Measurements from ENCODE around the gene WIPI1.
"Not testable (repeated sequence)": the region's sequence is repeated elsewhere in the genome, so short reads cannot be mapped to it uniquely, and the experiment has no call there.

The WIPI1 gene

DNA sequence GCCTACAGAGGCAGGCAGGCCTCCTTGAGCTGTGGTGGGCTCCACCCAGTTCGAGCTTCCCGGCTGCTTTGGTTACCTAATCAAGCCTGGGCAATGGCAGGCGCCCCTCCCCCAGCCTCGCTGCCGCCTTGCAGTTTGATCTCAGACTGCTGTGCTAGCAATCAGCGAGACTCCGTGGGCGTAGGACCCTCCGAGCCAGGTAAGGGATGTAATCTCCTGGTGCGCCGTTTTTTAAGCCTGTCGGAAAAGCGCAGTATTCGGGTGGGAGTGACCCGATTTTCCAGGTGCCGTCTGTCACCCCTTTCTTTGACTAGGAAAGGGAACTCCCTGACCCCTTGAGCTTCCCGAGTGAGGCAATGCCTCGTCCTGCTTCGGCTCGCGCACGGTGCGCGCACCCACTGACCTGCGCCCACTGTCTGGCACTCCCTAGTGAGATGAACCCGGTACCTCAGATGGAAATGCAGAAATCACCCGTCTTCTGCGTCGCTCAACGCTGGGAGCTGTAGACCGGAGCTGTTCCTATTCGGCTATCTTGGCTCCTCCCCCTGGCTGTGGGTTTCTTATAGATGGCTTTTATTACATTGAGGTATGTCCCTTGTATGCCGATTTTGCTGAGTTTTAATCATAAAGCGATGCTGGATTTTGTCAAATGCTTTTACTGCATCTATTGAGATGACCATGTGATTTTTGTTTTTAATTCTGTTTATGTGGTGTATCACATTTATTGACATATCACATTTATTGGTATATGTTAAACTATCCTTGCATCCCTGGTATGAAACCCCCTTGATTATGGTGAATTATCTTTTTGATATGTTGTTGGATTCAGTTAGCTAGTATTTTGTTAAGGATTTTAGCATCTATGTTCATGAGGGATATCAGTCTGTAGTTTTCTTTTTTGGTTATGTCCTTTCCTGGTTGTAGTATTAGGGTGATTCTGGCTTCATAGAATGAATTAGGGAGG is 43.4 kb downstream of the WIPI1 start:
- not testable (repeated sequence) for DNase-seq

GRCh38 chr17:68407656-68408055 is 49.6 kb downstream of the WIPI1 start:
- not testable (repeated sequence) for DNase-seq

GRCh38 chr17:68403837-68404236 is 53.5 kb downstream of the WIPI1 start:
- DNase-seq, result not testable (repeated sequence)

- no peak for DNase-seq
Observed at GRCh38 chr17:68403122-68403521, 54.2 kb downstream of the WIPI1 start.

DNA sequence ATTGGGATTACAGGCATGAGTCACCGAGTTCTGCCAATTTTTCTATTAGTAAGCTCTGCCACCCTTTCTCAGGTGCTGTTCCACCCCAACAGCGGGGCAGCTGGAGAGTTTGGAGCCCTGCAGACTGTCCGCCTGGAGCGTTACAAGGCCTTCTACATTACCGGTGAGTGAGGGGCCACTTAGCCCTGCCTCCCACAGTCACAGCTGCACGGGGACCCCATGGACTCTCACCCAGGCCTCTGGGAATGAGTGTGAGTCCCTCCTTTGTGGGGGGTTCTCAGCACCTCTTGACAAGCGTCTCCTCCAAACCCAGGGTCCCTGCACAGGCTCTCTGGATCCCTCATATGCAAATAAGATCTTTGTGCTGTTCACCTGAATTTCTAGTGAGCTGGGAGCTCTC is 56.0 kb downstream of the WIPI1 start:
- no peak for DNase-seq

DNA sequence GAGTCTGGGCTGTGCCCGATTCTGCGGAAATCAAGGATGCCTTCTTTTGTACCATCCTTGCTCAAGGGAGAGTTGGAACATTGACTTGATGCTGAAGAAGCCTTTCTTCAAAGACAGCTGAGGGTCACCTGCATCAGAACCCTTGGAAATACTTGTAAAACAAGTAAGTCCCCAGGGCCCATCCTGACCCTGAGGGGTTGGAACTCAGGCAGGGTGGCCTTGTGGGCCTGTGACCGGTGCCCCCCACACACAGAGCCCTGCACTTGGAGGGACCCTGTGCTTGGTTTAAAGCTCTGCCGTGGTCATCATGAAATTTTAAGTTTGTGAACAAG is 56.9 kb downstream of the WIPI1 start:
- no peak for DNase-seq

GRCh38 chr17:68399638-68400403 is 57.5 kb downstream of the WIPI1 start:
- no peak for DNase-seq

DNA sequence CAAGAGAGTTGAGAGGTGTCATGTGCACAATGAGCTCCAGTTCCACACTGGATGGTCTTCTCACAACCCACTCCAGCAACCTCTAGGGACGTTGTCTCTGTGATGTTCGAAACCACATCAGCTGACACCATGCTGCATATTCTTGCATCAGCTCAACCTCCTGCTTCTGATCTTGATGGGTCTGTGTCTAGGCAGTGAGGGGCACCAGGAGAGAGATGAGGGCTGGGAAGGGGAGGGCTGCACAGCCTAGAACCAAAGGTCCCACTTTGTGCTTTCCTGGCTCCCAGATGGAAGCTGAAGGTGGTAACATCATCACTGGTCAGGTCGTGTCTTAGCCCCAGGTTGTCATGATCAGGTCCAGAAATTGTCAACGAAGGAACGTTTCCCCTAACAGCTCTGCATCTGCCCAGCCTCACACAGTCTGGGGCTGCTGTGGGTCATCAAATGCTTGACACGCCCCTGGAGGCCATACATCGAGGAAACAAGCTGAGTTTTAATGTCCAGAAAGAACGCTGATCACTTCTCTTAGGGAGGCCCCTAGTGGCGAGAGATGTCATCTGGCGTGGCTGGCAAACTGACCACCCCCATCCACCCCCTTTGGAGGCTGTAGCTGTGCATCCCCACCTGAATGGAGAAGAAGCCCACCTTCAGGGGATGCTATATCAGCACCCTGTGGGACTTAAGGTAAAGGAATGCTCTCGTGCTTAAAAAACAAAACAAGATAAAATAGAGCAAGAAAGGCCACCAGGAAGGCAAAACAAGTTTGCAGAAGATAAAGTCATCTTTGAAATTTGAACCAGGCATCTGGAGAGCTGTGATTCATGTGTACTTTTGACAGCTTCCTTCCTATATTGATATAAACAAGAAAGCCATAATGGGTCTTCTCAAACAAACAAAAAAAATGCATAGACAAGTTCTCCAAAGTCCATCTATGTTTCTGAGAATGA is 58.3 kb downstream of the WIPI1 start:
- DNase-seq, result no peak

GRCh38 chr17:68397108-68397536 is 60.2 kb downstream of the WIPI1 start:
- no peak for DNase-seq

DNA sequence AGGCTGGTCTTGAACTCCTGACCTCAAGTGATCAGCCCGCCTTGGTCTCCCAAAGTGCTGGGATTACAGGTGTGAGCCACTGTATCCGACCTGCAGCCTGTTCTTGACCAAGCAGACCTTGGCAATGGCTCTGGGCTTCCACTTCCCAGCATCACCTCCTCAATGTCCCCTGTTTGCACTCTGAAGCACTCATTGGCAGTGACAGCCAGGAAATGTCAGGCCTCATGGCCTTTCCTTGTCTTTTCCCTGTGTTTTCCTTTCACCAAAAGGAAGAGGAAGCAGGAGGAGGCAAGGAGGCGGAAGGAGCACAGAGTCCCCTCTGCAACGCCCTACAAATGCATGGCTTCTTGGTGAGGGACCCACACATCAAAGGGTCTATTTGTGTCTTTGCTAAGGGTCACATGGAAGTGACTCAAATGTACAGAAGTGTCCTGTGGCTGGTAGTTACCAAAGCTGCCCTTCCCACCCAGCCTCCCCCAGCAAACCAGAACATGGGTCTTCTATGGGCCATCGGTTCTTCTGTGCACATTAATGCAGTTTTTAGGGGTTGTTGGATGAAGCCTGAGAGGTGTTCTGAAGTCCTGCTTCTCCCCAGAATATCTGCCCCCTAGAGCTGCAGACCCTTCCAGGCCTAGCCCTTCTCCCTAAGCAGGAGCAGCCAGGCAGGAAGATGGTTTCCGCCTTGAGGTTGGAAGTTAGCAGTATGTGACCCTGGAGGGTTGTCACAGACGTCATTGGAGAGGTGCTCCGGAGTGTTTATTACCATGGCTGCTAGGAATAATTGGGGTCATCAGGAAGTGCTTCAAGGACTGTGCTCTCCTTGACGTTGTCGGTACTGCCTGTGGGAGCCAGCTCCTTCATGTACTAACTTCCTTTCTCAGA is 60.8 kb downstream of the WIPI1 start:
- no peak for DNase-seq

GRCh38 chr17:68394608-68395331 is 62.5 kb downstream of the WIPI1 start:
- DNase-seq, result no peak

GRCh38 chr17:68391561-68392268 is 65.6 kb downstream of the WIPI1 start:
- DNase-seq, result no peak

- DNase-seq, result no peak
Observed at GRCh38 chr17:68390888-68391545, 66.3 kb downstream of the WIPI1 start.

DNA sequence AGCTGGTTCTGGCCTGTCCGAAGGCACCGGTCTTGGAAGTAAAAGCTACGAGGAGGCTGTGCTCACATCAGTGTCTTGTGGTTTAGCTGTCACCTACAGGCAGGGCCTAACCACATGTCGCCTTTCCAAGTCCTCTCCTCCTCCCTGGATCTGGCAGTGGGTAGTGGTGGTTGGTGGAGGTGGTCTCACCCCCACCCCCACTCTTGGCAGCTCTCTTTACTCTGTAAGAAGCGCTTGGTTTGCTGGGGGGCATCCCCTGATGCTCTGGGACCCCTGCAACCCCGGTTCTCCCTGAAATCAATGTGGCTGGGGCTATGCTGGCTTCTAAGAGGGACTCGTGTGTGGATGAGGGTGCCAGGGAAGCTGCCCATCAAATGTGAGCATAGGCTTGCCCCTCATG is 68.3 kb downstream of the WIPI1 start:
- no peak for DNase-seq

- DNase-seq, result no peak
Observed at GRCh38 chr17:68387435-68388218, 69.7 kb downstream of the WIPI1 start.

DNA sequence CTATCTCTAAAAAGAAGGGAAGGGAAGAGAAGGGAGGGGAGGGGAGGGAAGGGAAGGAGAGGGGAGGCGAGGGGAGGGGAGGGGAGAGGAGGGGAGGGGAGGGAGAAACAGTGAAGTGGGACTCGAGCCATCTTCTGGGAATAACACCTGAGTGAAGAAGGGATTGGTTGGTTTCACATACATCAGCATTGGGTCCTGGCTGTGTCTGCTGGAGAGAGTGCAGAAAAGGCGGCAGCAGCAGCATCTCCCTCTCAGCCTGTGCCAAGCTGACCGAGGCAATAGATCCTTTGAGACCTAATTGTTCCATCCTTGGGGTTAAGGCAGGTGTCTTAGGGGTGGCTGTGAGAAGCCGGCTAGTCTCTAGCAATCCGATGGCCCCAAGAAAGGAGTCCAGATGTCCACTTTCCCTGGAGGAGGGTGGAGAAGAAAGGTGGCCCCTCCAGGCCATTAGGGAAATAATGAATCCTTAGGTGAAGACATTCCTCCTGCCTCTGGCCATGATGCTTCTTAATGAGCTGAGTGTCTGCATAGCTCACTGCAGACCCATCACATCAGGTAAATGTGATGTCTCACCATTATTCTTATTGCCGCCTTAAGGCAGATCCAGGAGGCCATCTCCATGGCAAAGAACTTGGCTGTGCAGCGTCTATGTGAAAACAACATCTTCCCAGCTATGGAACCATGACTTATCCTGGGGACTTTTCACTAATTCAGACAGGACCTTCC is 71.6 kb downstream of the WIPI1 start:
- no peak for DNase-seq

DNA sequence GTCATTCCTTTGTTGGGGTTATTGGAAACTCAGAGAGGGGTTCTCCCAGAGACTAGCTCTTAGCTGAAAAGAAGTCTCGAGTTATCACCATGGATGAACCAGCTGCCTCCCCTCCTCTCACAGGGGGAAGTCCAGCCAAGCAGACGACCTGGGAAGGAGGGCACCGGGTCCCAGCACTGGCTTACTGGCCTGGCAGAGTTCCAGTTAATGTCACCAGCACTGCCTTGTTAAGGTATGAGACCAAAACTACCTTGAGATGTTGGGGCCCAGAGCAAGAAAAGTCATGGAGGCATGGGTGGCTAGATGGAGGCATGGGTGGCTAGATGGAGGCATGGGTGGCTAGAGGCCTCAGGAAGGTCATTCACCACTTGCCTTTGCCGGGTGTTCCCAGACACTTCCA is 72.4 kb downstream of the WIPI1 start:
- DNase-seq, result no peak

DNA sequence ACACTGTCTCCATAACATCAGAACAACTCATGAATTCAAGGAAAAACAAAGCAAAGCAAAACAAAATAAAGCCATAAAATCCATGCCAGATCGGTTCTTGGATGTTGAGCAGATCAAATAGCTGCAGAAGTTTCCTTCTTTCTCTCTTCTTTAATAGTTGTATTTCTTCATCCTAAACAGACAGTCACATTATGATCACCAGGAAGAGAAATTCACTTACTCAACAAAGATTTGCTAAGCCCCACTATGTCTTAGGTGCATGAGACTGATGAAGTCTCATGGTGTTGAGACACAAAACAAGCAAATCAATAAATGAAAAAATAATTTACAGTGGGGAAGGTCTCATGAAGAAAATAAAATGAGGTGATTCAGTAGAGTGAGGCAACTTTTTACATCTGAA is 72.8 kb downstream of the WIPI1 start:
- DNase-seq, result no peak

Data from NCI-H187 treated with DMSO at 0.1 percent for 48 hours (cell line).